Ishikawa (cell line): Measurements from ENCODE around the gene DMRTA2.

Source experiments
- CEBPB ChIP-seq: IDR thresholded peaks from 2 replicates; pipeline ENCODE4 v1.6.1; 2012
- CREB1 ChIP-seq: IDR thresholded peaks from 2 replicates; pipeline ENCODE4 v1.6.1; 2012; ENCODE audit warnings: low read depth
- EGR1 ChIP-seq: IDR thresholded peaks from 2 replicates; pipeline ENCODE4 v1.6.1; 2012
- EP300 ChIP-seq: IDR thresholded peaks from 2 replicates; pipeline ENCODE4 v1.6.1; 2012; ENCODE audit warnings: borderline replicate concordance
- FOXM1 ChIP-seq: IDR thresholded peaks from 2 replicates; pipeline ENCODE4 v1.6.1; 2012; ENCODE audit warnings: low read depth, borderline replicate concordance
- NFIC ChIP-seq: IDR thresholded peaks from 2 replicates; pipeline ENCODE4 v1.6.1; 2012
- RAD21 ChIP-seq: IDR thresholded peaks from 2 replicates; pipeline ENCODE4 v1.6.1; 2012; ENCODE audit warnings: low read depth
- TAF1 ChIP-seq: IDR thresholded peaks from 2 replicates; pipeline ENCODE4 v1.6.1; 2012; ENCODE audit warnings: low read depth, mild to moderate bottlenecking
- YY1 ChIP-seq: IDR thresholded peaks from 2 replicates; pipeline ENCODE4 v1.6.1; 2012; ENCODE audit warnings: low read depth
- ZBTB7A ChIP-seq: IDR thresholded peaks from 2 replicates; pipeline ENCODE4 v1.6.1; 2012; ENCODE audit warnings: low read depth
- TF ChIP-seq, protein P1 (sequence below): IDR thresholded peaks from 2 replicates; pipeline ENCODE4 v1.6.1; 2012
- TF ChIP-seq, protein P2 (sequence below): IDR thresholded peaks from 2 replicates; pipeline ENCODE4 v1.6.1; 2012

DNA sequence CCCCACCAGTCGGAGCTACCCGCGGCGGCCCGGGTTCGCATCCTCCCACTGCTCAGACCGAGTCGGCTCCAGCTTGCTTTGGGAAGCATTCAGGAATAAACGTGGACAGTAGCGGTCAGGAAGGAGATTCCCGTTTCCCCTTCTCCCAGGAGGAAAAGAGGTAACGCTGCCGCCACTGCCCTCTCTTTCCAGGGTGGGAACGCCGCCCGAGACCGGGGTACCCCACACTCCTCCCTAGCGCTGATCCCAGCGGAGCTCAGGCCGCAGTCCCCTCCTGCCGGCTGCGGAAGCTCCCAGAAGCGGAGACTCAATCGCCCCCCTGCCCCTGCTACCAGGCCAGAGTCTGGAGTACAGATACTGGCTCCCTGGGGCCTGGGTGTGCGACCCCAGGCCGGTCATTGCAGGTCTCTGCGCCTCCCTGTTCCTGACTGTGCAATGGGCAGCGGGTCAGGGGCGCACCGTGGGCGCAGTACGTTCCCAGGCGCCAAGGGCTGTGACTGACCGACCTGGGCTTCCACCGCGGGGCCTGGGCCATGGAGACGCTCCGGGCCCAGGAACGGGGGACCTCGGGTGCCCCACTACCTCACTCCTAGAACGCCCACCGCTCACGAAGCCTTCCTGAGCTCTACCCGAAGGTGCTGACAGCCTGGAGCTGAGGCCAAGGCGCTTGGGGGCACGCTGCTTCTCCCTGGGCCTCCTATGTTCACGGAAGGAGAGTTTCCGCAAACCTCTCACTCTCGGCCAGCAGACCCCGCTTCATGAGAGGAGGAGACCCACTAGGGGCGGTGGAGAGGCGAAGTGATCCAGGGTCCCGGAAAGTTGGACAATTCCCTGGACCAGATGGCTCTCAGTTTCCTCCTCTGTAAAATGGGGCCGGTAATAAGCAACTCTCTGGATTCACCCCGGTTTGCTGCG lies 7.8 kb downstream of the DMRTA2 start:
- TF ChIP-seq TAF1 (no peak), YY1 (no peak), CREB1 (no peak), EP300 (no peak), CEBPB (no peak), NFIC (no peak), EGR1 (no peak), ZBTB7A (no peak), FOXM1 (no peak), RAD21 (no peak)
- TF ChIP-seq, protein P1, sequence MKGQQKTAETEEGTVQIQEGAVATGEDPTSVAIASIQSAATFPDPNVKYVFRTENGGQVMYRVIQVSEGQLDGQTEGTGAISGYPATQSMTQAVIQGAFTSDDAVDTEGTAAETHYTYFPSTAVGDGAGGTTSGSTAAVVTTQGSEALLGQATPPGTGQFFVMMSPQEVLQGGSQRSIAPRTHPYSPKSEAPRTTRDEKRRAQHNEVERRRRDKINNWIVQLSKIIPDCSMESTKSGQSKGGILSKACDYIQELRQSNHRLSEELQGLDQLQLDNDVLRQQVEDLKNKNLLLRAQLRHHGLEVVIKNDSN, result no peak
- TF ChIP-seq, protein P2, sequence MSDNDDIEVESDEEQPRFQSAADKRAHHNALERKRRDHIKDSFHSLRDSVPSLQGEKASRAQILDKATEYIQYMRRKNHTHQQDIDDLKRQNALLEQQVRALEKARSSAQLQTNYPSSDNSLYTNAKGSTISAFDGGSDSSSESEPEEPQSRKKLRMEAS, result no peak
